ENCODE measurements around the gene GIMAP5. TPM values are rescaled to one million over a fixed set of nuclear protein-coding genes. Genes with fewer than 3 reads are reported as not detected.

The GIMAP5 gene
- polyA plus RNA-seq, 3 donors from 2014 or later: 123 to 291 (median 123) TPM

DNA sequence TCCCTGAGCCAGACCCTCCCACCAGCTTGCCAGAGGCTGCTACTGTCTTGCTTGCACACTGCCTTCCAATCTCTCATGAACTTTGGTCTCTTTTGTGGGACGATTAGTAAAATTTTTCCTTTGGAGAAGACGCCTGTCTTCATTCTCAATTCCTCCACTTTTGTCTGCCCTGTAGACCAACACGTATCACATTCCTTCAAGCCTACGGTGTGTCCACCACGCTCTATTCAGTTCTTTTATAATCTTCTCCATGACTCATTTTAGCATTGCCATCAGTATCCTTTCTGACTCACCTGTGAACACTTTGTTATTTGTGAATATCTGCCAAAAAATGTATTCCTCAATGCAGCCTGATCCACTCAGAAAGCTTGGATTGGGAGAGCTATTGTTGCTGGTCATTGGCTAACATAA is 1.4 kb downstream of the GIMAP5 start:
- peaks cover 0 to 3% (median 0%) of the 10 kb centered on the region in 3 donors for H3K27me3 Mint-ChIP-seq (ENCODE audit: low read depth in 3 of 3)

DNA sequence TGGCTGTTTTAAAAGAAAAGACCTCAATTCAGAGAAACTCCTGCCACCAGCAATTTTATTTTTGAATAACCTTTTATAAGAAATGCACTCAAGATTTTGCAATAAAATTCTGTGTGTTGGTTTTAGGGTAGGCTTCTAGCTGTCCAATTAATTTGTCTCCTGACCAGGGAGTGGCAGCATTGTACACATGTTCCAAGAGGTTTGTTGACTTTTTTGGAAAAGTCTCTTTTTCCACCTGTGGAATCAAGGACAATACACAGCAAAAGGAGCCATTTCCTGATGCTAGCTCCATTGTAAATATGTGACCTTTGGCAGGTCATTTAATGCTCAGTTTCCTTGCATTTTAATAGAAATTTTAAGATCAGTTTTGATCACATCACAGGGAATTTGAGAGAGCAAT is 1.8 kb downstream of the GIMAP5 start:
- no peak for DNase-seq
- peaks cover 47 to 59% (median 52%) of the 10 kb centered on the region in 3 donors for H3K36me3 Mint-ChIP-seq
- peaks cover 64 to 73% of the 10 kb centered on the region in 2 donors for H3K4me1 Mint-ChIP-seq
- no peaks in the 10 kb centered on the region for H3K9me3 Mint-ChIP-seq
- H3K4me3 Mint-ChIP-seq: peak overlapping the region; percentile 93 to 99 (median 97)
- H3K27me3 Mint-ChIP-seq (ENCODE audit: low read depth in 3 of 3): peaks cover 0 to 3% (median 0%) of the 10 kb centered on the region in 3 donors
- H3K27ac Mint-ChIP-seq: peak overlapping the region; percentile 88 to 97 (median 95)

More for the DNA sequence above, 1.4 kb downstream of the GIMAP5 start:
- peak overlapping the region; percentile 93 to 99 (median 97) for H3K4me3 Mint-ChIP-seq
- no peaks in the 10 kb centered on the region for H3K9me3 Mint-ChIP-seq
- no peak for DNase-seq
- H3K27ac Mint-ChIP-seq: peak overlapping the region; percentile 88 to 97 (median 95)
- peaks cover 62 to 73% of the 10 kb centered on the region in 2 donors for H3K4me1 Mint-ChIP-seq
- peaks cover 45 to 55% (median 50%) of the 10 kb centered on the region in 3 donors for H3K36me3 Mint-ChIP-seq

DNA sequence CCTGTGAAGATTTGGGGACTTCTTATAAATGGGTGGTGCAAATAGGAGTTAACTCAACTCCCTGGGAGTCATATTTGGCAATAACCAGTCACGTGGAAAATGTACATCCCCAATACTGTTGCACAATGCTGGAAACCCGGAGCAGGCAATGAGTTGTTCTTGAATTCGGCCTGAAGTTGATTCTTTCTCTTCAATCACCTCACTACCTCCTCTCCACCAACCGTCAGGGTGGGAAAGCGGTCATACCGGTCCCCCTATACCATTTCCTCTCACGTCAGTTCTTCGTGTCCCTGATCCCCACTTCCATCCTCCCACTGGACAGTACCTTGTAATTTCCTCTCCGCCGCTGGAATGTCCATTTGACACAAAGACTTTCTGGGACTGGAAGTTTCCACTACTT is 2.8 kb downstream of the GIMAP5 start:
- Mint-ChIP-seq H3K4me1 (peaks cover 74 to 79% of the 10 kb centered on the region in 2 donors), H3K4me3 (peak overlapping the region; percentile 93 to 99 (median 97)), H3K27ac (peak overlapping the region; percentile 88 to 97 (median 93)), H3K9me3 (no peaks in the 10 kb centered on the region), H3K27me3 (ENCODE audit: low read depth in 3 of 3) (peaks cover 0 to 5% (median 0%) of the 10 kb centered on the region in 3 donors), H3K36me3 (peaks cover 55 to 69% (median 56%) of the 10 kb centered on the region in 3 donors)
- DNase-seq: no peak

DNA sequence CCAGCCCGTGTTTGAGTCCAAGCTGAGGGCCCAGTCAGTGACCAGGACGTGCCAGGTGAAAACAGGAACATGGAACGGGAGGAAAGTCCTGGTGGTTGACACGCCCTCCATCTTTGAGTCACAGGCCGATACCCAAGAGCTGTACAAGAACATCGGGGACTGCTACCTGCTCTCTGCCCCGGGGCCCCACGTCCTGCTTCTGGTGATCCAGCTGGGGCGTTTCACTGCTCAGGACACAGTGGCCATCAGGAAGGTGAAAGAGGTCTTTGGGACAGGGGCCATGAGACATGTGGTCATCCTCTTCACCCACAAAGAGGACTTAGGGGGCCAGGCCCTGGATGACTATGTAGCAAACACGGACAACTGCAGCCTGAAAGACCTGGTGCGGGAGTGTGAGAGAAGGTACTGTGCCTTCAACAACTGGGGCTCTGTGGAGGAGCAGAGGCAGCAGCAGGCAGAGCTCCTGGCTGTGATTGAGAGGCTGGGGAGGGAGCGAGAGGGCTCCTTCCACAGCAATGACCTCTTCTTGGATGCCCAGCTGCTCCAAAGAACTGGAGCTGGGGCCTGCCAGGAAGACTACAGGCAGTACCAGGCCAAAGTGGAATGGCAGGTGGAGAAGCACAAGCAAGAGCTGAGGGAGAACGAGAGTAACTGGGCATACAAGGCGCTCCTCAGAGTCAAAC is 5.2 kb downstream of the GIMAP5 start:
- Mint-ChIP-seq H3K9me3 (no peaks in the 10 kb centered on the region), H3K27me3 (ENCODE audit: low read depth in 3 of 3) (peaks cover 0 to 7% (median 0%) of the 10 kb centered on the region in 3 donors), H3K27ac (peak overlapping the region; percentile 85 to 97 (median 93)), H3K4me1 (peaks cover 85 to 86% of the 10 kb centered on the region in 2 donors), H3K4me3 (peak overlapping the region; percentile 65 to 99 (median 97)), H3K36me3 (peaks cover 60 to 84% (median 60%) of the 10 kb centered on the region in 3 donors)
- no peak for DNase-seq

DNA sequence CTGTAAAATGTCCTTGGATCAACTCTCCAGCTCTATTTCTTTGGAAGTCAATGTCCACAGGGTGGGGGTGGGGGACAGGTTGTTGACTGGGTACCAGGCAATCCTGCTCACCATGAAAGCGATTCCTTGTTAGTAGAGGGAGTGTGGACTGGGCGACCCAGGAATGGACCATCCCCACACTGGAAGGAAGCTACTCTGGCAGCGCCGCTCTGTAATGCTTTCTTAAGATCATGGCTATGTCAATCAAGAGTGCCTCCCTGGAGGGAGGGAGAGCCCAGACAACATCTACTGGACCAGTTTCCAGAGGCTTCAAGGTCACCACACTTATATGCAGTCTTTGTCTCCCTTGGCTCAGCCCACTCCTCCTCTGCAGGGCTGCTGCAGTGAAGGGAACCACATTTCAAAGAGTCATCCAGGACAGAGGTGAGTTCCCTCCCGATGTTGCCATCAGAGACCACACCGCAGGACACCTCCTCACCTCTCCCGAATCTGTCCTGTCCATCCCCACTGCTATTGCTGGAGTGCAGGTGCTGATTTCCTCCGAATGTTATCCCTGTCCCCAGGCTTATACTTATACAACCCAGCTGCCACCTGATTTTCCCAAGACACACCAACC is 6.9 kb downstream of the GIMAP5 start:
- DNase-seq: no peak
- H3K27me3 Mint-ChIP-seq (ENCODE audit: low read depth in 3 of 3): peaks cover 0 to 6% (median 0%) of the 10 kb centered on the region in 3 donors
- peaks cover 51 to 73% (median 55%) of the 10 kb centered on the region in 3 donors for H3K36me3 Mint-ChIP-seq
- peak overlapping the region; percentile 85 to 97 (median 93) for H3K27ac Mint-ChIP-seq
- H3K4me1 Mint-ChIP-seq: peaks cover 97 to 100% of the 10 kb centered on the region in 2 donors
- H3K9me3 Mint-ChIP-seq: no peaks in the 10 kb centered on the region
- H3K4me3 Mint-ChIP-seq: peak overlapping the region; percentile 38 to 98 (median 70)

DNA sequence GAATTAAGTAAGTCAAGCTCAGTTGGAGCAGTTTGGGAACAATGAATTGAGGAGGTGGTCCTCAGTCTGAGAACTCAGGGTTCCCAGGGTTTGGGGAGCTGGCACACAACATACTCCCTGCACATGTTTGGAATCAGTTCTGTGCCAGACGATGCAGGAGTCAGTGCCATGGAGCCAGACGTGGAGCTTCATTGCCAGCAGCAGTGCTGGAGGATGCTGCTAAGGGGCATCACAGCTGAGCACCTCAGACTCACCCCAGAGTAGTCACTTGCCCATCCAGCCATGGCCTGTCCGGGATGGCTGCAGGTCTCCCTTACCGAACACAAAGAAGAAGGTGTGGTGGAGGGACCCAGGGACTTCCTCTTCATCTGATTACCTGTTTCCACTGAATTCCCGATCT is 7.9 kb downstream of the GIMAP5 start:
- H3K4me3 Mint-ChIP-seq: peak overlapping the region in 4 of 5 donors; percentile 51 to 70 (median 56)

DNA sequence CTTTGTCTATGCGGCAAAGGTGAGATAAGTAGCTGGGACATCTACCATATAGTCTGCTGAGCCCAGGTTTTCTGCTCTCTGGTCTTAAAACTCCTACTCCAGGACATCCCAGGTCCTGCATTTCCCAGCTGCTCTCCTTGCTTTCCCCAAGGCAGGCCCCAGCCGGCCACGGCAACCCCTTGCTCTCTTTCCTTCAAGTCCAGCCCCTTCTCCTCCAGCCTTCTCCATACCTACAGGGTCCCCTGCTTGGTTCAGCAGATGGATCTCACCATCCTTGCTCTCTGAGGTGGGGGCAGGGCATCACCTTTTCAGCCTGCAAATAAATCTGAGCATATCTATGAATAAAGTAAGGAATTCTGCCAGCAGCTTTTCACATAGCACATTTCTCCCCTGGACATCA is 8.7 kb downstream of the GIMAP5 start:
- H3K27ac Mint-ChIP-seq: peak overlapping the region; percentile 85 to 97 (median 93)
- H3K36me3 Mint-ChIP-seq: peaks cover 36 to 57% (median 40%) of the 10 kb centered on the region in 3 donors
- peak overlapping the region in 4 of 5 donors; percentile 10 to 51 (median 14) for H3K4me3 Mint-ChIP-seq
- H3K27me3 Mint-ChIP-seq (ENCODE audit: low read depth in 3 of 3): peaks cover 0 to 10% (median 0%) of the 10 kb centered on the region in 3 donors
- DNase-seq: no peak
- H3K9me3 Mint-ChIP-seq: no peaks in the 10 kb centered on the region
- peaks cover 98 to 100% of the 10 kb centered on the region in 2 donors for H3K4me1 Mint-ChIP-seq

More for the DNA sequence above, 7.9 kb downstream of the GIMAP5 start:
- Mint-ChIP-seq H3K36me3 (peaks cover 44 to 64% (median 48%) of the 10 kb centered on the region in 3 donors), H3K27me3 (ENCODE audit: low read depth in 3 of 3) (peaks cover 0 to 6% (median 0%) of the 10 kb centered on the region in 3 donors), H3K9me3 (no peaks in the 10 kb centered on the region), H3K27ac (peak overlapping the region; percentile 85 to 97 (median 93)), H3K4me1 (peaks cover 98 to 100% of the 10 kb centered on the region in 2 donors)
- DNase-seq: no peak

DNA sequence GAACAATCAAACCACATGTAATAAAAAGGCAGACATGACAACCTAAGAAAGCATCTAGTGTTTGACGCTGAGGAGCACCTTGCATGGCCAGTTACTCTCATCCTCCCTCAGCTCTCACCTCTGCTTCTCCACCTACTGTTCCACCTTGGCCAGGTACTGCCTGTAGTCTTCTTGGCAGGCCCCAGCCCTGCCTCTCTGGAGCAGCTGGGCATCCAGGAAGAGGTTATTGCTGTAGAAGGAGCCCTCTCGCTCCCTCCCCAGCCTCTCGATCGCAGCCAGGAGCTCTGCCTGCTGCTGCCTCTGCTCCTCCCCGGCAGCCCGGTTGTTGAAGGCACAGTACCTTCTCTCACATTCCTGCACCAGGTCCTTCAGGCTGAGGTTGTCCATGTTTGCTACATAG is 9.7 kb downstream of the GIMAP5 start:
- H3K27me3 Mint-ChIP-seq (ENCODE audit: low read depth in 3 of 3): peaks cover 0 to 10% (median 0%) of the 10 kb centered on the region in 3 donors
- peaks cover 26 to 46% (median 30%) of the 10 kb centered on the region in 3 donors for H3K36me3 Mint-ChIP-seq
- H3K27ac Mint-ChIP-seq: peak overlapping the region; percentile 80 to 91 (median 86)
- no peak for DNase-seq
- H3K9me3 Mint-ChIP-seq: no peaks in the 10 kb centered on the region
- peak overlapping the region in 3 of 5 donors; percentile 11 to 42 (median 29) for H3K4me3 Mint-ChIP-seq
- H3K4me1 Mint-ChIP-seq: peaks cover 91 to 100% of the 10 kb centered on the region in 2 donors

DNA sequence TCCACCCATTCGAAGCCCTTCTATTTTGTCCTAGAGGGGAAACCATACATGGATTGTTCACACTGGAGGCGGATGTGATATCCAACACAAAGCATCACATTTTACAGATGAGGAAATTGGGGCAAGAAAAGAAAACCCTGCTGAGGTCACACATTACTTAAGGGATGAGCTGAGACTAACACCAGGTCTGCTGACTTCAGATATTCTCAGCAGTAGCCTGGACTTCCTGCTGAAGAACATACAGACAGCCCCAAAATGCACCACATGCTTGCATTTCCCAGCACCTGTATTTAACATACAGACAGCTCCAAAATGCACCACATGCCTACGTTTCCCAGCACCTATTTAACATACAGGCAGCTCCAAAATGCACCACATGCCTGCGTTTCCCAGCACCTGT is 11.2 kb downstream of the GIMAP5 start:
- H3K9me3 Mint-ChIP-seq: no peaks in the 10 kb centered on the region
- peaks cover 0 to 10% (median 4%) of the 10 kb centered on the region in 3 donors for H3K27me3 Mint-ChIP-seq (ENCODE audit: low read depth in 3 of 3)
- H3K4me1 Mint-ChIP-seq: peaks cover 88 to 96% of the 10 kb centered on the region in 2 donors
- H3K36me3 Mint-ChIP-seq: peaks cover 12 to 32% (median 17%) of the 10 kb centered on the region in 3 donors
- peak in 1 of 3 donors; percentile 19 for DNase-seq
- H3K4me3 Mint-ChIP-seq: peak overlapping the region; percentile 8 to 61 (median 31)
- H3K27ac Mint-ChIP-seq: peak overlapping the region; percentile 80 to 91 (median 90)

DNA sequence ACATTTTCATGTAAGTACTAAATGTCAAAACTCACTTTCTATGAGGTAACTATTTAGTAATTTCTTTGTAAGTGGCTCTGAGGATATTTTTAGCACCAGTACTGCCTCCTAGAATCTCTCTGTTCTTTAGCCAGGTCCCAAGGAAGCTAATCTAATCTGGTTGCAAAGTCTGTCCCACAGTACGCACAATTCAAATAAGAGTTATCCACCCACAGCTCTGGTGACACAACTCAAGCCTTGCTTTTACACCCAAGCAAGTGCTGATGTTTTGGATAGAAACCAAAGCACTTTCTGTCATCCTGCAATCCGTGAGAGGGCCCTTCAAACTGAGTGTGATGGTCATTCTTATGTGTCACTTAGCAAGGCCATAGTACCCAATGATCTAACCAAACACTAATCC is 14.5 kb downstream of the GIMAP5 start:
- Mint-ChIP-seq H3K9me3 (no peaks in the 10 kb centered on the region), H3K4me1 (peaks cover 87 to 96% of the 10 kb centered on the region in 2 donors), H3K27ac (peak overlapping the region in 3 of 6 donors; percentile 28 to 53 (median 48)), H3K36me3 (peaks cover 0 to 2% (median 0%) of the 10 kb centered on the region in 3 donors), H3K4me3 (peak overlapping the region in 1 of 5 donors; percentile 35), H3K27me3 (ENCODE audit: low read depth in 3 of 3) (peaks cover 6 to 15% (median 15%) of the 10 kb centered on the region in 3 donors)
- no peak for DNase-seq

DNA sequence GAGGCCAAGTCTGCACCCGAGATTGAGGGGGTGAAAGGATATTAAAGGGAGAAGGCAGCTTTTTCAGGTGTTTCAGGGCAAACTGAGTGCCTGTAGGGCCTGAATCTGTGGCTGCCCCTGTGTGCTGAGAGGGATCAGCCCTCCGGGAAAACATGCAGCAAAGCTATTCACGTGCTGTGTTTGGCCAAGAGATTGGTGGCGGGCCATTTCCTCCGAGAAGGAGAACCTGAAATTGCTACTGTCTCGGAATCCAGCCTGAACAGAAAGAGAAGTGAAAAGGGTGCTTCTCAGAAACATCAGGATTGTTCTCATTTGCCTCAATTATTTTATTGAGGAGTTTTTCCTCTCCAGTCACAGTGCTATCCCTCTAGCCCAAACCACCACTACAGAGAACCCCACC is 16.0 kb downstream of the GIMAP5 start:
- H3K27ac Mint-ChIP-seq: peak overlapping the region; percentile 30 to 97 (median 92)
- H3K4me1 Mint-ChIP-seq: peaks cover 75 to 87% of the 10 kb centered on the region in 2 donors
- peak overlapping the region in 2 of 5 donors; percentile 17 to 52 for H3K4me3 Mint-ChIP-seq
- H3K36me3 Mint-ChIP-seq: no peaks in the 10 kb centered on the region
- peaks cover 6 to 15% (median 11%) of the 10 kb centered on the region in 3 donors for H3K27me3 Mint-ChIP-seq (ENCODE audit: low read depth in 3 of 3)
- DNase-seq: no peak
- no peaks in the 10 kb centered on the region for H3K9me3 Mint-ChIP-seq

DNA sequence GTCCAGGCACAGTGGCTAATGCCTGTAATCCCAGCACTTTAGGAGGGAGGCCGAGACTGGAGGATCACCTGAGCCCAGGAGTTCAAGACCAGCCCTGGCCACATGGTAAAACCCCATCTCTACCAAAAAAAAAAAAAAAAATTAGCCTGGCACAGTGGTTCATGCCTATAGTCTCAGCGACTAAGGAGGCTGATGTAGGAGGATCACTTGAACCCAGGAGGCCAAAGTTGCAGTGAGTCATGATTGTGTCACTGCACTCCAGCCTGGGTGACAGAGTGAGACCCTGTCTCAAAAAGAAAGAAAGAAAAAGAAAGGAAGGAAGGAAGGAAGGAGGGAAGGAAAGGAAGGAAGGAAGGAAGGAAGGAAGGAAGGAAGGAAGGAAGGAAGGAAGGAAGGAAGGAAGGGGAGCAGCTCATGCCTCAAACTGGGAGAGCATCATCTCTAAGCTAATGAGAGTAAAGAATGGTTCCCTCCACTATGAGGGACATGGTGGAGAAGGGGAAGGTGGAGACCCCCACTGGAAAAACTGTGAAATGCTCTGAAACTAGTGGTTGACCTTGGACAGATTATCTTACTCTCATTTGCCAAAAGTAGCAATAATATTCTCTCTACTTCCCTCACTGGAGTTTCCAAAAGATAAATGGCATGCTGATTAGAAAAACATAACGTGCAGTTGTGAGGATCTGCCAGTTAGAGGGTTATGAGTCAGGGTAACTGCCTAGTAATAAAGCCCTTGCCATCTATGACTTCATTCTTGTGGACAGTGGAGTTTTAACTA is 16.8 kb downstream of the GIMAP5 start:
- peak overlapping the region; percentile 89 to 97 (median 94) for H3K27ac Mint-ChIP-seq
- peaks cover 6 to 15% (median 11%) of the 10 kb centered on the region in 3 donors for H3K27me3 Mint-ChIP-seq (ENCODE audit: low read depth in 3 of 3)
- H3K4me3 Mint-ChIP-seq: peak overlapping the region; percentile 34 to 75 (median 62)
- peaks cover 67 to 79% of the 10 kb centered on the region in 2 donors for H3K4me1 Mint-ChIP-seq
- H3K36me3 Mint-ChIP-seq: no peaks in the 10 kb centered on the region
- DNase-seq: no peak
- no peaks in the 10 kb centered on the region for H3K9me3 Mint-ChIP-seq

DNA sequence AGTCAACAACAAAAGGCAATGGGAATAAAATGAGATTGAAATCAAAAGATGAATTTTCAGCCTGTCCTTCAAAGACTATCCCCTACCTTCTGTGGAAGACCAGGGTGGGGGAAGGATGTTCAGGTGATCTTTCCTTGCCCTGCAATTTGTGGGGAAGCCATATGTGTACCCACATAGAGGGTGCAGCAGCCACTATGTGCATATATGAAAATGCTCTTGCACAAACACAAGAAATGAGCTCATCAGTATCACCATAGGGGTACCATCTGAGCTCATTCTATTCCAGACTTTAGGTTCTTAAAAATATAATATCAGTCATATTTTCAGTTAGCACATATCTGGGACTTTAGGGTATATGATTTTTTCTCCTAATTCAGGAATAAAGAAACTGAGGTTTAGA is 17.7 kb downstream of the GIMAP5 start:
- DNase-seq: no peak
- peaks cover 0 to 2% (median 0%) of the 10 kb centered on the region in 3 donors for H3K36me3 Mint-ChIP-seq
- no peaks in the 10 kb centered on the region for H3K9me3 Mint-ChIP-seq
- H3K27me3 Mint-ChIP-seq (ENCODE audit: low read depth in 3 of 3): peaks cover 6 to 15% (median 11%) of the 10 kb centered on the region in 3 donors
- H3K27ac Mint-ChIP-seq: peak overlapping the region; percentile 94 to 99 (median 97)
- peak overlapping the region; percentile 68 to 90 (median 73) for H3K4me3 Mint-ChIP-seq
- peaks cover 58 to 70% of the 10 kb centered on the region in 2 donors for H3K4me1 Mint-ChIP-seq

Measured in immature natural killer cell (primary cell).